ENCODE measurements around the gene KIAA0753. TPM values are rescaled to one million over a fixed set of nuclear protein-coding genes. Genes with fewer than 3 reads are reported as not detected.

The KIAA0753 gene
- total RNA-seq, 4 donors from 2014 or later: 8.1 to 19.6 (median 13.8) TPM

DNA sequence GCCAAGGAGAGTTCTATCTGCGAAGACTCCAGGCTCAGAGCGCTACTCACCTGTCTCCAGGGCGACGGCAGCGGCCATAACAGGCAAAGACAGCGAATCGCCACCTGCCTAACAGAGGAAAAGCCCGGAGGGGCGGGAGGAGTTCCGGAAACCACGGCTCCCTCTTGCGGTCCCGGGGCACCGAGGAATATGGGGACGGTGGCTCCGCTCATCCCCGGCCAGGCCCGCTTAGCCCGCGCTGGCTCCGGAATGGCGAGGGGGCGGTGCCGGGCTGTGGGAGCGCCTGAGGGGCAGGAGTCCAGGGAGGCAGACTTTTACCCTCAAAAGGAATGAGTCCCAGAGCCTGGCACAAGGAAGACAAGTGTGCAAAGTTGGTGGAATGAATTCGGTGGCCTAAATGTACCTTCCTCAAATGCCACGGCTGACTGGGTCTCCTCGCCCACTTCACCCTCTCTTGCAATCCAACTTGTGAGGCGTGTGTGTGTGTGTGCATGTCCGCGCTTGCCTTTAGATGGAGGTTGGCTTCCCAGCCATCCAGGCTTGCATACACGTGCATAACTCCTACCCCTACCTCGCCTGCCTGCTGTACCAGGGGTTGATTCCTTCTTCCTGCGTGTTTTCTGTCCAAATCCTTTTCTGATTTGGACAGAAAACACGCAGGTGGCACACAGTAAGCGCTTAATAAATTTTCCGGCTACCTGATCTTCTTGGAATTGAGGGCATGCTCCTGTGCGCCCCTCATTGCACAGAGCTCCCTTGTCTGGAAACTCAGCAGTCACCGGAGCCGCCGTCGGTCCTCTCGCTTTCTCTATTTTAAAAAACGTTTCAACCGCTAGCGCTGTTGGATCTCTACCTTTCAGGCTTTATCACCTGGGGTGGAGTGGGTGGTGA, 14.6 kb upstream of the KIAA0753 start:
- WGBS, 2 donors: 12 to 40% methylated on average over 46 of the region's 46 CpGs
- no peak for DNase-seq (ENCODE audit: low spot score in 2 of 2)
- TF ChIP-seq POLR2A (IDR thresholded peaks at IDR 0.05) (no peak), CTCF (IDR thresholded peaks at IDR 0.05) (no peak)
- intact Hi-C loops (cut with DNase I; ENCODE audit: low total_unique reads): no loop called here
- no peak overlapping the region for H3K4me3 ChIP-seq (ENCODE audit: low read depth, poor library complexity, severe bottlenecking)

- intact Hi-C loops (cut with DNase I; ENCODE audit: low total_unique reads): no loop called here
- DNase-seq (ENCODE audit: low spot score in 2 of 2): peak in 1 of 2 donors; percentile 89
- peak overlapping the region; percentile 68 for H3K4me3 ChIP-seq (ENCODE audit: low read depth, poor library complexity, severe bottlenecking)
- TF ChIP-seq POLR2A (IDR thresholded peaks at IDR 0.05): no peak
- TF ChIP-seq CTCF (IDR thresholded peaks at IDR 0.05): no peak
- 0 to 8% methylated on average over 7 to 9 of the region's 47 CpGs for WGBS, 2 donors
Measured at GRCh38 chr17:6651919-6652452, 11.5 kb upstream of the KIAA0753 start.

DNA sequence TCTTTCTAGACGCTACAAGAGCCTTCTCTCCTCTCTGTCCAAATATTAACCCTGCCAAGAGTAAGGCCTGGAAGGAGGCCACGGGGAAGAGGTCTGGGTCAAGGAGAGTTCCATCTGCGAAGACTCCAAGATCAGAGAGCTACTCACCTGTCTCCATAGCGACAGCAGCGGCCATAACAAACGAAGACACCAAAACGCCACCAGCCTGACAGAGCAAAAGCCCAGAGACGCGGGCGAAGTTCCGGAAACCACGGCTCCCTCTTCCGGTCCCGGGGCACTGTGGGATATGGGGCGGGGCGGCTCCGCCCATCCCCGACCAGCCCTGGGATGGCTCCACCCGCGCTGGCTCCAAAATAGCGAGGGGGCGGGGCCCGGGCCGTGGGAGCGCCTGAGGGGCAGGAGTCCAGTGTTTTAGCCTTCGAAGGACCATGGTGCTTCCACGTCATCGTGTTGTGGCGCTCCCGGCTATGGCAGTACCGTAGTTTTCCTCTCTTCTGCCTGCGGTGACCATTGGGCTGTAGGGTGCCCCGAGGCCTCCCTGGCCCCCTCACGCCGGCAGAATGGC, 10.9 kb upstream of the KIAA0753 start, which contains the start of the genes C17orf100 and MED31:
TSS of gene C17orf100 (plus strand) at position 409 of the 565 bp plus-strand sequence. CDS start at position 561, 152 bp downstream.
TSS of gene MED31 (minus strand) at position 252 of the 565 bp plus-strand sequence. CDS start at position 175, 77 bp downstream.
- TF ChIP-seq CTCF (IDR thresholded peaks at IDR 0.05) (no peak), POLR2A (IDR thresholded peaks at IDR 0.05) (no peak)
- intact Hi-C loops (cut with DNase I; ENCODE audit: low total_unique reads): no loop called here
- peak within 1 kb of the TSS; percentile 68 for H3K4me3 ChIP-seq (ENCODE audit: low read depth, poor library complexity, severe bottlenecking)
- peak; percentile 93 to 99 for DNase-seq (ENCODE audit: low spot score in 2 of 2)
- WGBS, 2 donors: 0 to 1% methylated on average over 12 to 35 of the region's 35 CpGs

DNA sequence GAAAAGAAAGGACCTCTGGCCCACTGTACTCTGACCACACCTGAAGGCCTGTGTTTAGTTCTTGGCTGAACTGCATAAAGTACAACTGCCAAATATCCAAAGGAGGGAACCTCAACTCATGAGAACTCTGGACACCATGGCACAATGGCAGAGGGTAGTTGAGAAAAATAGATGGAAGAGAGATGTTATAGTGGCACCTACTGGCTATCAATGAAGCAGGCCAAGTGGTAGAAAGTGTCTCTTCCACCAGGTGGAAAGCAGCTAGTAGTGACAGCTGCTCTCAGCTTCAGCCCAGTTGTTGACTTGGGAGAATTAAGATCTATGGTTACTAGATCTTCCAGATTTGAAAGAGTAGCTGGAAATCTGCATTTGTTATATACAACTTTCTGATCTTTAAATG, 7.7 kb upstream of the KIAA0753 start:
- no peak for DNase-seq (ENCODE audit: low spot score in 2 of 2)
- intact Hi-C loops (cut with DNase I; ENCODE audit: low total_unique reads): no loop called here
- TF ChIP-seq POLR2A (IDR thresholded peaks at IDR 0.05): no peak
- no peak for TF ChIP-seq CTCF (IDR thresholded peaks at IDR 0.05)
- no peak overlapping the region for H3K4me3 ChIP-seq (ENCODE audit: low read depth, poor library complexity, severe bottlenecking)

DNA sequence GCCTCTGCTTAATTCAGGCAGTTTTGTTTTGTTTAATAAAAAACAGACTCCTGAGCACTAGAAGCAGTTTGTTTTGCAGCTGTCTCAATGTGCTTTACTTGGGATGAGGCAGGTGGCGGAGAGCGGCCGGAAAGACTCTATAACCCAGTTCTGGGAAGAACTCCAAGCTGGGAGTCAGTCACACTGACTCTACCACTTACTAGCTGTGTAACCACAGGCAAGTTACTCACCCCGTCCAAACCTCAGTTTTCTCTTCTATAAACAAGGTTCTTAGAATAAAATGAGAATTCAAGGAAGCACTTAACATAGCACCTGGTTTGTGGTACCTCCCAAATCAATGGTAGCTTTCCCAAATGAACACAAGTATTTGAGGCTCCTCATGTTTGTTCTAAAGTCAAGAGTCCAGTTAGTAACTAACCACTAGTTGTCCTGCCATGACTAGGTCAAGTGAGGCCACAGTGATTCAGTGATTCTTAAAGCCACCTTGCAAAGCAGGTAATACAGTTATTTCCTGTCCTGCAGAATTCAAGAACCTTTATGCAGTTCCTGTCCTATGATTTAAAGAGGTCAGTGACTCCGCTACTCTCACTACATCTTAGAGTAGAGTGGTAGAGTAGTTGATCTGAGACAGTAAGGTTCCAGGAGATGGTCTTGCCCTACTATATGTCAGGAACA, 3.1 kb upstream of the KIAA0753 start:
- WGBS, 2 donors: 48 to 66% methylated on average over 5 of the region's 5 CpGs
- no peak overlapping the region for H3K4me3 ChIP-seq (ENCODE audit: low read depth, poor library complexity, severe bottlenecking)

More for the DNA sequence above, 3.1 kb upstream of the KIAA0753 start:
- DNase-seq (ENCODE audit: low spot score in 2 of 2): no peak
- TF ChIP-seq POLR2A (IDR thresholded peaks at IDR 0.05) (no peak), CTCF (IDR thresholded peaks at IDR 0.05) (no peak)
- intact Hi-C loops (cut with DNase I; ENCODE audit: low total_unique reads): no loop called here

Measured in lower leg skin (tissue), 4 donors.